SU-DHL-6 (cell line): ENCODE measurements around the gene MUC6.

Experiments
- H2AFZ ChIP-seq: fragments of 200-600 bp; sonication (generic); 2 replicates; pipeline ENCODE4 v1.6.1; 2014; ENCODE audit warnings: low read depth, mild to moderate bottlenecking, moderate library complexity, mixed read lengths, antibody characterized with exemption, low read length; ENCODE audit not compliant: severe bottlenecking
- H3F3A ChIP-seq: fragments of 200-600 bp; shearing (Covaris generic); 2 replicates; pipeline ENCODE4 v1.6.0; 2016; ENCODE audit warnings: antibody characterized with exemption, mild to moderate bottlenecking; ENCODE audit not compliant: insufficient read depth
- H3K27ac ChIP-seq: fragments of 200-600 bp; sonication (generic); 2 replicates; pipeline ENCODE4 v1.5.1; 2016; ENCODE audit warnings: low read depth, mild to moderate bottlenecking, low read length, moderate library complexity, mixed read lengths
- H3K27me3 ChIP-seq: fragments of 200-600 bp; sonication (generic), shearing (Covaris generic); 2 replicates; pipeline ENCODE4 v1.6.0; 2014; ENCODE audit warnings: mild to moderate bottlenecking, low read length
- H3K36me3 ChIP-seq: fragments of 200-600 bp; sonication (generic); 2 replicates; pipeline ENCODE4 v1.6.1; 2014; ENCODE audit warnings: mild to moderate bottlenecking, low read length, mixed read lengths
- H3K4me2 ChIP-seq: fragments of 300-600, 200-600 bp; shearing (Covaris generic), sonication (generic); 2 replicates; pipeline ENCODE4 v1.6.0; 2014; ENCODE audit warnings: low read length, low read depth, mild to moderate bottlenecking; ENCODE audit not compliant: poor library complexity, severe bottlenecking
- H3K4me3 ChIP-seq: fragments of 200-600 bp; sonication (generic); 2 replicates; pipeline ENCODE4 v1.5.1; 2014; ENCODE audit warnings: antibody characterized with exemption, low read length, mild to moderate bottlenecking, mixed read lengths; ENCODE audit not compliant: insufficient read depth, poor library complexity, severe bottlenecking
- H3K79me2 ChIP-seq: fragments of 200-600 bp; sonication (generic); 2 replicates; pipeline ENCODE4 v1.6.1; 2014; ENCODE audit warnings: mild to moderate bottlenecking, low read length, moderate library complexity; ENCODE audit not compliant: insufficient read depth
- H3K9ac ChIP-seq: fragments of 200-600 bp; sonication (generic); 2 replicates; pipeline ENCODE4 v1.7.0; 2014; ENCODE audit warnings: mild to moderate bottlenecking, low read length
- H3K9me2 ChIP-seq: fragments of 200-600 bp; sonication (generic); replicated peaks from 2 replicates; pipeline ENCODE4 v1.6.1; 2014; ENCODE audit warnings: low read length; ENCODE audit not compliant: insufficient read depth
- H3K9me3 ChIP-seq: fragments of 200-600 bp; sonication (generic); 2 replicates; pipeline ENCODE4 v1.6.1; 2014; ENCODE audit warnings: low read length, mixed read lengths; ENCODE audit not compliant: insufficient read depth
- H4K20me1 ChIP-seq: fragments of 200-600 bp; sonication (generic); 2 replicates; pipeline ENCODE4 v1.6.1; 2014; ENCODE audit warnings: low read depth, mild to moderate bottlenecking, antibody characterized with exemption, low read length, moderate library complexity, mixed read lengths
- EZH2phosphoT487 ChIP-seq: fragments of 200-600 bp; sonication (generic), shearing (Covaris generic); conservative IDR thresholded peaks from 2 replicates; pipeline ENCODE4 v1.6.1; 2018; ENCODE audit warnings: mild to moderate bottlenecking, antibody characterized with exemption, low read length, moderate library complexity, mixed read lengths
- TF ChIP-seq, protein P1 (sequence below): fragments of 200-600 bp; sonication (generic); IDR thresholded peaks from one replicate; pipeline ENCODE4 v1.5.1; 2017; ENCODE audit warnings: antibody characterized with exemption, mild to moderate bottlenecking, low read length, moderate library complexity; ENCODE audit not compliant: insufficient read depth, poor library complexity, severe bottlenecking

MUC6 gene

DNA sequence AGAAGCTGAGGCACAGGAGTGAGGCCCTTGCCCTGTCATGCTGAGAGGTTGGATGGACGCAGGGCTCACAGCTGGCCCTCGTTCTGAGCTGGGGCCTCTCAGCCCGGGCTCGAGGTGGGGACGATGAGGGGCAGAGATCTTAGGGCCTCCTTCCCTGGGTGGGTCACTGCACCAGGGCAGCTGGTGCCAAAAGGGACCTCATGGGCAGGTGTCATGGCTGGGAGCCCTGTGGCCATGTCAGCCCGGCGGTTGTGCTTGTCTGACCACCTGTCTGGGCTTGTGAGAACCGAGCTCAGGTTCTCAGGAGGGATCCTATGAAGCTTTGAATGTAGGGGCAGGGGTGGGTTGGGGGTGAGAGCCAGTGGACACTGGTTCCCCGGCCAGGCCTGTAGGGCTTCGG lies 1.8 kb upstream of the MUC6 start:
- H2AFZ ChIP-seq: no peak overlapping the region
- H3K9me2 ChIP-seq: no peaks in the 10 kb centered on the region
- H3K79me2 ChIP-seq: no peaks in the 10 kb centered on the region
- H3K36me3 ChIP-seq: no peaks in the 10 kb centered on the region
- TF ChIP-seq EZH2phosphoT487: no peak
- TF ChIP-seq, protein P1, sequence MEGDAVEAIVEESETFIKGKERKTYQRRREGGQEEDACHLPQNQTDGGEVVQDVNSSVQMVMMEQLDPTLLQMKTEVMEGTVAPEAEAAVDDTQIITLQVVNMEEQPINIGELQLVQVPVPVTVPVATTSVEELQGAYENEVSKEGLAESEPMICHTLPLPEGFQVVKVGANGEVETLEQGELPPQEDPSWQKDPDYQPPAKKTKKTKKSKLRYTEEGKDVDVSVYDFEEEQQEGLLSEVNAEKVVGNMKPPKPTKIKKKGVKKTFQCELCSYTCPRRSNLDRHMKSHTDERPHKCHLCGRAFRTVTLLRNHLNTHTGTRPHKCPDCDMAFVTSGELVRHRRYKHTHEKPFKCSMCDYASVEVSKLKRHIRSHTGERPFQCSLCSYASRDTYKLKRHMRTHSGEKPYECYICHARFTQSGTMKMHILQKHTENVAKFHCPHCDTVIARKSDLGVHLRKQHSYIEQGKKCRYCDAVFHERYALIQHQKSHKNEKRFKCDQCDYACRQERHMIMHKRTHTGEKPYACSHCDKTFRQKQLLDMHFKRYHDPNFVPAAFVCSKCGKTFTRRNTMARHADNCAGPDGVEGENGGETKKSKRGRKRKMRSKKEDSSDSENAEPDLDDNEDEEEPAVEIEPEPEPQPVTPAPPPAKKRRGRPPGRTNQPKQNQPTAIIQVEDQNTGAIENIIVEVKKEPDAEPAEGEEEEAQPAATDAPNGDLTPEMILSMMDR: no peak
- no peaks in the 10 kb centered on the region for H4K20me1 ChIP-seq
- H3K9ac ChIP-seq: no peak overlapping the region
- no peaks in the 10 kb centered on the region for H3F3A ChIP-seq
- H3K9me3 ChIP-seq: no peaks in the 10 kb centered on the region
- H3K4me3 ChIP-seq: no peak overlapping the region
- H3K27ac ChIP-seq: no peak overlapping the region
- no peak overlapping the region for H3K4me2 ChIP-seq
- no peaks in the 10 kb centered on the region for H3K27me3 ChIP-seq

DNA sequence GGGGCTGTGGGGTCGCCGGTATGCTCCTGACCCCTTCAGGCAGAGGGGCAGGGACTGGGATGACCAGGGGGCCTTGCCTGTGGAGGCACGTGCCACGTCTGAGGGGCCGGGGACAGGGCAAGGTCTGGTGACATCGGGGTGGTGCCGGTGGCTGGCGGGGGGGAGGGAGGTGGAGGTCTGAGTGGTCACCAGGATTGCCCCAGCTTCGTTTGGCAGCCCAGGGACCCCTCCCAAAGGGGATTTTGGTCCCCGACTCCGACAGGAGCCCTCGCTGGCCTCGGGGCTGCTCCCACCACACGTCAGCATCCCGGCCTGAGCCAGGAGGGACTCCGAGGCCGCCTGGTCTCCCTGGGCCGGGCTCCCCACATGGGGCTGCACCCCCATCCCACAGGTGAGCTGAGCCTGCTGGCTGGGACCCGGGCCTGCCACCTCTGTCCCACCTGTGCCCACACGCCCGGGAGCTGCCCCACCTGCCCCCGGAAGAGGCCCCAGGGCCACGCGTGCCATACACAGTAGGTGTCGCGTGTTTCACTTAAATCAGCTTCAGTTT lies 1.1 kb upstream of the MUC6 start:
- Histone ChIP-seq H3F3A (no peaks in the 10 kb centered on the region), H3K79me2 (no peaks in the 10 kb centered on the region), H3K9me3 (no peaks in the 10 kb centered on the region), H2AFZ (no peak overlapping the region), H3K9me2 (no peaks in the 10 kb centered on the region), H3K4me2 (no peak overlapping the region), H3K9ac (no peak overlapping the region), H3K27me3 (no peaks in the 10 kb centered on the region), H3K27ac (no peak overlapping the region), H3K36me3 (no peaks in the 10 kb centered on the region), H4K20me1 (no peaks in the 10 kb centered on the region), H3K4me3 (no peak overlapping the region)
- TF ChIP-seq, protein P1: no peak
- no peak for TF ChIP-seq EZH2phosphoT487

DNA sequence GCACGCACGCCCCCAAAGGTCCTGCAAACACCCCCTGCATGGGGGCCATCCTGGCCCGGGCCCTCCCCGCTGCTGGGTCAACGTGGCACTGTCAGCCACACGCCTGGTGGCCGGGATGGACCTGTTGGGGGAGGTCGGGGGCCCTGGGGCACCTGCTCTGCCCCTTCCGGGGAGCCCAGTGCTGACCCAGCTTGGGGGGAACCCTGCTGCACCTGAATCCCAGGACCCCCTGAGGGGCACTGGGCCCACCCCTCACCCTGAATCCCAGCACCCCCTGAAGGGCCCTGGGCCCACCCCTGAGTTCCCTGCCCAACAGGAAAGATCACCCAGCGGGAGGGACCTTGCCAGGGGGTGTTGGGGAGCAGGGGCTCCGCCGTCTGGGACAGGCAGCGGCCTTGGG lies 413 bp upstream of the MUC6 start:
- H3F3A ChIP-seq: no peaks in the 10 kb centered on the region
- no peaks in the 10 kb centered on the region for H3K36me3 ChIP-seq
- no peak overlapping the region for H3K4me2 ChIP-seq
- no peak overlapping the region for H2AFZ ChIP-seq
- no peaks in the 10 kb centered on the region for H3K9me2 ChIP-seq
- no peaks in the 10 kb centered on the region for H4K20me1 ChIP-seq
- no peak overlapping the region for H3K27ac ChIP-seq
- H3K9ac ChIP-seq: no peak overlapping the region
- H3K27me3 ChIP-seq: no peaks in the 10 kb centered on the region
- H3K9me3 ChIP-seq: no peaks in the 10 kb centered on the region
- TF ChIP-seq, protein P1: no peak
- no peak for TF ChIP-seq EZH2phosphoT487
- H3K4me3 ChIP-seq: no peak overlapping the region
- H3K79me2 ChIP-seq: no peaks in the 10 kb centered on the region
